ENCODE results near the gene KLRF1.

KLRF1 gene

GRCh38 chr12:9799961-9800360, 27.3 kb upstream of the KLRF1 start:
- no peaks in the 10 kb centered on the region for H3K36me3 ChIP-seq
- TF ChIP-seq, protein P1, sequence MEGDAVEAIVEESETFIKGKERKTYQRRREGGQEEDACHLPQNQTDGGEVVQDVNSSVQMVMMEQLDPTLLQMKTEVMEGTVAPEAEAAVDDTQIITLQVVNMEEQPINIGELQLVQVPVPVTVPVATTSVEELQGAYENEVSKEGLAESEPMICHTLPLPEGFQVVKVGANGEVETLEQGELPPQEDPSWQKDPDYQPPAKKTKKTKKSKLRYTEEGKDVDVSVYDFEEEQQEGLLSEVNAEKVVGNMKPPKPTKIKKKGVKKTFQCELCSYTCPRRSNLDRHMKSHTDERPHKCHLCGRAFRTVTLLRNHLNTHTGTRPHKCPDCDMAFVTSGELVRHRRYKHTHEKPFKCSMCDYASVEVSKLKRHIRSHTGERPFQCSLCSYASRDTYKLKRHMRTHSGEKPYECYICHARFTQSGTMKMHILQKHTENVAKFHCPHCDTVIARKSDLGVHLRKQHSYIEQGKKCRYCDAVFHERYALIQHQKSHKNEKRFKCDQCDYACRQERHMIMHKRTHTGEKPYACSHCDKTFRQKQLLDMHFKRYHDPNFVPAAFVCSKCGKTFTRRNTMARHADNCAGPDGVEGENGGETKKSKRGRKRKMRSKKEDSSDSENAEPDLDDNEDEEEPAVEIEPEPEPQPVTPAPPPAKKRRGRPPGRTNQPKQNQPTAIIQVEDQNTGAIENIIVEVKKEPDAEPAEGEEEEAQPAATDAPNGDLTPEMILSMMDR (IDR thresholded peaks at IDR 0.05), result no peak
- no peaks in the 10 kb centered on the region for H3K27me3 ChIP-seq
- H3K9me3 ChIP-seq, result no peaks in the 10 kb centered on the region
- H3K4me1 ChIP-seq, result no peaks in the 10 kb centered on the region
- DNase-seq, result no peak
- H3K27ac ChIP-seq, result no peak overlapping the region
- intact Hi-C loops (cut with DNase I; ENCODE audit: low total_unique reads), result no loop called here
- no peak overlapping the region for H3K4me3 ChIP-seq

DNA sequence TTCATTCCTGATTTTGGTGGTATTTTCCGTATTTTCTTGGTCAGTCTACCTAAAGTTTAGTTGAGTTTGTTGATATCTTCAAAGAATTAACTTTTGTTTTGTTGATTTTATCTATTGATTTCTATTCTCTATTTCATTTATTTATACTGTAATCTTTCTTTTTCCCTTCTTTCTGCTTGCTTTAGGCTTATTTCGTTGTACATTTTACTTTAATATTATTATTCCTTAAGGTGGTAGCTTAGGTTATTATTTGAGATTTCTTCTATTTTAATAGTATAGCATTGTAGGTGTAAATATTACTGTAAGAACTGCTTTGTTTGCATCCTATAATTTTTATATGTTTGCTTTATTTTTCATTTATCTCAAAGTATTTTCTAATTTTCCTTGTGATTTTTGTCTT, 21.4 kb upstream of the KLRF1 start:
- no peaks in the 10 kb centered on the region for H3K4me1 ChIP-seq
- intact Hi-C loops (cut with DNase I; ENCODE audit: low total_unique reads), result no loop called here

GRCh38 chr12:9806714-9807113, 20.6 kb upstream of the KLRF1 start:
- no peaks in the 10 kb centered on the region for H3K4me1 ChIP-seq
- TF ChIP-seq, protein P1 (IDR thresholded peaks at IDR 0.05), result no peak
- no peak overlapping the region for H3K27ac ChIP-seq
- no peaks in the 10 kb centered on the region for H3K9me3 ChIP-seq
- no peak overlapping the region for H3K4me3 ChIP-seq
- H3K36me3 ChIP-seq, result no peaks in the 10 kb centered on the region
- H3K27me3 ChIP-seq, result no peaks in the 10 kb centered on the region
- intact Hi-C loops (cut with DNase I; ENCODE audit: low total_unique reads), result no loop called here
- no peak for DNase-seq

More for the DNA sequence above, 21.4 kb upstream of the KLRF1 start:
- TF ChIP-seq, protein P1 (IDR thresholded peaks at IDR 0.05), result no peak
- no peak for DNase-seq
- Histone ChIP-seq H3K9me3 (no peaks in the 10 kb centered on the region), H3K4me3 (no peak overlapping the region), H3K27me3 (no peaks in the 10 kb centered on the region), H3K36me3 (no peaks in the 10 kb centered on the region), H3K27ac (no peak overlapping the region)

DNA sequence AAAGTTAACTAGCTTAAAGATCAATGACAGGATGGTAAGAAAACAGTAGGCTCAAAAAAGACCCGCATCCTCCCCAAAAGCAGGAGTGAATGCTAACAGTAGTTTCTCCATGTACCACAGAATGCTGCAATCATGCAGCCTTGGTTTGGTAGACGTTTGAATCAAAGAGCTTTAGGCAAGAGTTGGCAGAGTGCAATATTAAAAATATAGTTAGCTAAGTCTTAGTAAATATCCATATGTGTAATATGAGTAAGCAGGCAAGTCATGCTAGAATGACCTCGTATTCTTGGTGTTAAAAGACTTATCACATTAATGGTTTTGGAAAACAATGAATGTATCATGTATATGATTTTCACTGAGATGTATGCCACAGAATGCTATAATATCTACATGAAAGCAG, 18.8 kb upstream of the KLRF1 start:
- DNase-seq, result no peak
- no peak overlapping the region for H3K4me3 ChIP-seq
- no peaks in the 10 kb centered on the region for H3K4me1 ChIP-seq
- intact Hi-C loops (cut with DNase I; ENCODE audit: low total_unique reads), result no loop called here
- H3K27ac ChIP-seq, result no peak overlapping the region
- H3K36me3 ChIP-seq, result no peaks in the 10 kb centered on the region
- TF ChIP-seq, protein P1 (IDR thresholded peaks at IDR 0.05), result no peak
- H3K9me3 ChIP-seq, result no peaks in the 10 kb centered on the region
- H3K27me3 ChIP-seq, result no peaks in the 10 kb centered on the region

GRCh38 chr12:9809338-9809737, 17.9 kb upstream of the KLRF1 start:
- Histone ChIP-seq H3K4me3 (no peak overlapping the region), H3K27me3 (no peaks in the 10 kb centered on the region), H3K36me3 (no peaks in the 10 kb centered on the region), H3K27ac (no peak overlapping the region), H3K4me1 (no peaks in the 10 kb centered on the region), H3K9me3 (no peaks in the 10 kb centered on the region)
- TF ChIP-seq, protein P1 (IDR thresholded peaks at IDR 0.05), result no peak
- no peak for DNase-seq
- intact Hi-C loops (cut with DNase I; ENCODE audit: low total_unique reads), result no loop called here

GRCh38 chr12:9809866-9810265, 17.4 kb upstream of the KLRF1 start:
- intact Hi-C loops (cut with DNase I; ENCODE audit: low total_unique reads), result no loop called here
- no peak overlapping the region for H3K27ac ChIP-seq
- no peak overlapping the region for H3K4me3 ChIP-seq
- no peaks in the 10 kb centered on the region for H3K9me3 ChIP-seq
- TF ChIP-seq, protein P1 (IDR thresholded peaks at IDR 0.05), result no peak
- H3K36me3 ChIP-seq, result no peaks in the 10 kb centered on the region
- no peaks in the 10 kb centered on the region for H3K4me1 ChIP-seq
- H3K27me3 ChIP-seq, result no peaks in the 10 kb centered on the region
- DNase-seq, result no peak
